ENCODE results near the gene CDHR1.

The CDHR1 gene

DNA sequence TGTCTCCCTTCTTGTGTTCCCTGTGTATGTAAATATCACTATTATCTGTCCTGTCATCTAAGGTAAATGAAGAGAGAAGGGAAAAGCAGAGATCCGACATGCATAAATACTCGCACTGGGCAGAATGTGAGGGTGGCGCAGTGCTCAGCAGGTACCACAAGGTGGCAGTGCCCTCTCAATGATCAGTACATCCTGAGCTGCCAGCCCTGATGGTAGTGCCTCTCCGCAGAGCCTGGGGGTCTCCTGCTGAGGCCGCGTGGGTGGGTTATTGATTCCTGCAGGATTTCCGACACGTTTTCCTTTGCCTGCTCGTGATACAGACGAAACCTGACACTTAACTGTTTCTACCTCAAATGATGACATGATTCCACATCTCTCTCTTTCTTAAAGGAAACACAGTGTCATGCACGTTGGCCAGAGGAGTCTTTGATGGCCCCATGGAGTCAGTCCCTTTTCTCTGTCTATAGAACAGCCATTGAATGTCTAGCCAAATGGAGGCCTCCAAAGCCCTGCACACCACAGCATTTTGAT lies 70.3 kb downstream of the CDHR1 start:
- DNase-seq (ENCODE audit: low spot score) = peak; percentile 41

DNA sequence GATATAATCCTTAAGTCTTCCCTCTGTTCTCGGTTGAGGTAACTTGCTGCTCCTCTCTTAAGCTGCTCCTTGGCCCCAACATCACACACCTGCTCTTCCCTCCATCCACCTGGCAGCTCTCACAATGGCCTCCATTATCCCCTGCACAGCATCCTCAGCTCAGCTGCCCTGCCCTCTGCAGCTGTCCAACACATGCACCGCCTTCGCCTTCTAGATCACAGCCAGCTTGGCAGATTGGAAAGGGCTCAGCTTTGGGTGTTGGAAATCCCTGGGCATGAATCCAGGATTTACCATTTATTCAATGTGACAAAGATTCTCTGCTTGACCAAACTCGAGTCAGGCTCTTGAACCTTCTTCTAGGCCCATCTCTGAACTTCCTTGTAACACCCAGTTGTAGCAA lies 71.1 kb downstream of the CDHR1 start:
- no peak for DNase-seq (ENCODE audit: low spot score)

DNA sequence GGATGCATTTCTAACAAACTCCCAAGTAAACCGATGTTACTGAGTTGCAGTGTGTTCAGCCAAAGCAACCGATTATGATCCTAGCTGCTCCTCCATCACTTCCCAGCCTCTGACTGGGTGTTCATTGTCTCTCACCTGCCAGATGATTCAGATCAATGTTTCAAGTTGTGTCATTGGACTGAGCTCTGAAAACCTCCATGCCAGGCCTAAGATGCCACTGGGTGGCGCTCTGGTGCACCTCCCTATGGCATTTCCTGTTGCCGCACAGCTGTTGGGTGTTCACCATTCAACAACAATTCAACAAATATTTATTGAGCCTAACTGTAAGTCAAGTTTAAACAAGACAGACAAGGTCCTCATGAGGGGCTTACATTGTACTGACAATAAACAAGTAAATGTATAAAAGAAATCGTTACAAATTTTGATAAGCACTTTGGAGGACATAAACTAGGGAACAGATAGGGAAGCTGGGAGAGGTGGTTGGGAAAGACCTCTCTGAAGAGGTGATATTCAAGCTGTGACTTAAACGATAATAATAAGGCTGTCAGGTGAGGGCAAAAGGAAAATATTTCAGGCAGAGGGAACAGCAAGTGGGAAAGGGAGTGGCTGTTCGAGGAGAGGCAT lies 73.3 kb downstream of the CDHR1 start:
- DNase-seq (ENCODE audit: low spot score) = peak; percentile 3

DNA sequence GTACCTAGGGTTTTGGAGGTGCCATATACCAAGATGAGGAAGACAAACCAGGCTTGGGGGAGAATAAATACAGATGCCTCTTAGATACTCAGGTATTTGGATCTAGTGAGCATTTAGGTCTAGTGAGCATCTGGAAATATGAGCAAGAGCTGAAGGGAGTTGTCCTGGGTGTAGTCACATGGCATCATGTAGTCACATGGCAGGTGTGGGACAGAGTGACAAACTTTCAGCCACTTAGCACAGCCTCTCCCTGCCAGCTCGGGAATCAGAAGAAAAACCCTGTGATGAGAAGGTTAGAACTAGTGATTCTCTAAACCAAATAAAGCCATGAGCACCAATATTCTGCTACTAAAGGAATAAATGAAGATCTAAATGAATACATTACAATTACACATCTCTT lies 74.8 kb downstream of the CDHR1 start:
- no peak for DNase-seq (ENCODE audit: low spot score)
